Measurements from ENCODE around the gene TPST2.

- TF ChIP-seq POLR2A (IDR thresholded peaks at IDR 0.05; ENCODE audit: low read depth, low read length) (no peak), POU2F2 (IDR thresholded peaks at IDR 0.05; ENCODE audit: low read depth, low read length) (no peak), POLR2AphosphoS5 (IDR thresholded peaks at IDR 0.05; ENCODE audit: low read depth, low read length) (no peak), SPI1 (IDR thresholded peaks at IDR 0.05; ENCODE audit: low read depth, low read length) (no peak), TAF1 (IDR thresholded peaks at IDR 0.05; ENCODE audit: low read depth, low read length) (no peak), PAX5 (IDR thresholded peaks at IDR 0.05; ENCODE audit: insufficient read depth, low read length, severe bottlenecking) (no peak)
Measured at GRCh38 chr22:26503758-26504157, 86.2 kb downstream of the TPST2 start.
